Natural killer cell (primary cell): ENCODE results near the gene FTL. TPM values are rescaled to one million over a fixed set of nuclear protein-coding genes. Genes with fewer than 3 reads are reported as not detected.

Source experiments
- ATAC-seq, 3 donors: fragments of 150-1000 bp in 2 of 3; fragments of 200-7000 bp in 1 of 3; cut with Tn5 transposase; 1 replicate in 1 of 3; 2 replicates in 2 of 3; pipeline ENCODE4 v1.10.0; 2021; ENCODE audit warnings: mild to moderate bottlenecking in 2 of 3, moderate library complexity in 2 of 3
- DNase-seq, 2 donors: peaks; one replicate each; pipeline versions ENCODE4 v3.0.0 to v3.0.0-alpha.2; 2013 to 2021; ENCODE audit warnings: mixed read lengths in 1 of 2
- H3K27ac ChIP-seq: one replicate; pipeline ENCODE4 v1.5.1; 2013; ENCODE audit warnings: mild to moderate bottlenecking, low read length
- H3K27me3 ChIP-seq: one replicate; pipeline ENCODE4 v1.6.1; 2013; ENCODE audit warnings: low read length; ENCODE audit not compliant: control insufficient read depth, insufficient read depth
- H3K36me3 ChIP-seq: one replicate; pipeline ENCODE4 v1.6.1; 2013; ENCODE audit warnings: low read length; ENCODE audit not compliant: control insufficient read depth, insufficient read depth
- H3K4me1 ChIP-seq: one replicate; pipeline ENCODE4 v1.6.1; 2013; ENCODE audit warnings: low read length; ENCODE audit not compliant: control insufficient read depth, insufficient read depth
- H3K4me3 ChIP-seq: one replicate; pipeline ENCODE4 v1.5.1; 2013; ENCODE audit warnings: low read length
- H3K9me3 ChIP-seq: one replicate; pipeline ENCODE4 v1.6.1; 2013; ENCODE audit warnings: low read length; ENCODE audit not compliant: control insufficient read depth, insufficient read depth
- H3K27ac Mint-ChIP-seq, 2 donors: one replicate each; pipeline ENCODE4 v1.8.0; 2022; ENCODE audit warnings: mild to moderate bottlenecking in 2 of 2, mixed read lengths in 2 of 2, moderate library complexity in 1 of 2
- H3K27me3 Mint-ChIP-seq, 2 donors: one replicate each; pipeline ENCODE4 v1.8.0; 2022; ENCODE audit warnings: low read depth in 2 of 2, mixed read lengths in 2 of 2
- H3K36me3 Mint-ChIP-seq: one replicate; pipeline ENCODE4 v1.8.0; 2022; ENCODE audit warnings: mixed read lengths
- H3K4me1 Mint-ChIP-seq, 2 donors: one replicate each; pipeline ENCODE4 v1.8.0; 2022; ENCODE audit warnings: mixed read lengths in 2 of 2
- H3K4me3 Mint-ChIP-seq: one replicate; pipeline ENCODE4 v1.8.0; 2022; ENCODE audit warnings: mild to moderate bottlenecking, moderate library complexity, mixed read lengths
- H3K9me3 Mint-ChIP-seq, 2 donors: one replicate each; pipeline ENCODE4 v1.8.0; 2022; ENCODE audit warnings: mixed read lengths in 2 of 2
- CTCF ChIP-seq: fragments of 200-600 bp; IDR thresholded peaks from one replicate; pipeline ENCODE4 v1.8.0; 2022; ENCODE audit warnings: antibody characterized with exemption
- WGBS: methylation state at CpG from one replicate; pipeline ENCODE4 v1.1.7; 2013; ENCODE audit warnings: missing lambda C conversion rate; ENCODE audit not compliant: insufficient coverage; 5-methylcytosine and 5-hydroxymethylcytosine counted together
- intact Hi-C: fragments of 100-400 bp; cut with micrococcal nuclease; formaldehyde crosslinking; loops from one replicate; pipeline ENCODE4 v1.14.2; 2022
- total RNA-seq, 4 donors: library from RNA; stranded (reverse); fragments of 120-200 nt in 1 of 4; gene quantifications; one replicate each; pipeline versions ENCODE4 v1.2.3 to v1.2.4, GENCODE V29; 2013 to 2022

The FTL gene
- total RNA-seq, 3 donors from 2014 or later (not counting 1 experiment from before 2014, with no cell fraction given): 554 to 1,168 (median 1,024) TPM

- intact Hi-C loops: no loop called here
- Histone ChIP-seq H3K4me1 (peaks cover 17% of the 10 kb centered on the region), H3K36me3 (peaks cover 10% of the 10 kb centered on the region), H3K27ac (no peak overlapping the region), H3K27me3 (no peaks in the 10 kb centered on the region), H3K4me3 (no peak overlapping the region), H3K9me3 (no peaks in the 10 kb centered on the region)
- no peaks in the 10 kb centered on the region for H3K9me3 Mint-ChIP-seq
- peaks cover 18 to 32% of the 10 kb centered on the region in 2 donors for H3K4me1 Mint-ChIP-seq
- H3K27me3 Mint-ChIP-seq: no peaks in the 10 kb centered on the region
- TF ChIP-seq CTCF: no peak
- WGBS: over 99% methylated on average over 6 of the region's 7 CpGs
- ATAC-seq: no peak
- H3K4me3 Mint-ChIP-seq: no peak overlapping the region
- DNase-seq: no peak
- H3K27ac Mint-ChIP-seq: peak overlapping the region in 1 of 2 donors; percentile 3
- no peaks in the 10 kb centered on the region for H3K36me3 Mint-ChIP-seq
These were observed 23.2 kb downstream of the FTL start for GRCh38 chr19:48988286-48988685.

GRCh38 chr19:48988860-48989259 is 23.8 kb downstream of the FTL start:
- Mint-ChIP-seq H3K4me3 (no peak overlapping the region), H3K4me1 (peaks cover 22 to 36% of the 10 kb centered on the region in 2 donors), H3K27ac (peak overlapping the region in 1 of 2 donors; percentile 16), H3K36me3 (no peaks in the 10 kb centered on the region), H3K27me3 (no peaks in the 10 kb centered on the region), H3K9me3 (no peaks in the 10 kb centered on the region)
- 96% methylated on average over 9 of the region's 9 CpGs for WGBS
- H3K4me3 ChIP-seq: no peak overlapping the region
- H3K9me3 ChIP-seq: no peaks in the 10 kb centered on the region
- DNase-seq (no peak), ATAC-seq (no peak)
- no peaks in the 10 kb centered on the region for H3K27me3 ChIP-seq
- peaks cover 19% of the 10 kb centered on the region for H3K4me1 ChIP-seq
- TF ChIP-seq CTCF: no peak
- H3K27ac ChIP-seq: no peak overlapping the region
- peaks cover 10% of the 10 kb centered on the region for H3K36me3 ChIP-seq
- intact Hi-C loops: no loop called here

GRCh38 chr19:48989701-48990291 is 24.7 kb downstream of the FTL start:
- TF ChIP-seq CTCF: no peak
- ATAC-seq: no peak
- intact Hi-C loops: loop anchor here (10.0 kb wide), 2 partner anchors 155 to 355 kb away; partner anchors contain the start of gene DBP
- WGBS: 97% methylated on average over 13 of the region's 17 CpGs
- no peak overlapping the region for H3K27ac Mint-ChIP-seq
- peaks cover 28% of the 10 kb centered on the region for H3K4me1 ChIP-seq
- H3K9me3 ChIP-seq: no peaks in the 10 kb centered on the region
- H3K9me3 Mint-ChIP-seq: no peaks in the 10 kb centered on the region
- peaks cover 28 to 44% of the 10 kb centered on the region in 2 donors for H3K4me1 Mint-ChIP-seq
- H3K4me3 ChIP-seq: no peak overlapping the region
- no peaks in the 10 kb centered on the region for H3K27me3 Mint-ChIP-seq
- H3K27ac ChIP-seq: no peak overlapping the region
- H3K36me3 ChIP-seq: peaks cover 10% of the 10 kb centered on the region
- DNase-seq: no peak
- no peak overlapping the region for H3K4me3 Mint-ChIP-seq
- H3K27me3 ChIP-seq: no peaks in the 10 kb centered on the region
- H3K36me3 Mint-ChIP-seq: no peaks in the 10 kb centered on the region

GRCh38 chr19:48990400-48990799 is 25.3 kb downstream of the FTL start:
- H3K9me3 ChIP-seq: no peaks in the 10 kb centered on the region
- WGBS: 98% methylated on average over 4 of the region's 4 CpGs
- no peaks in the 10 kb centered on the region for H3K27me3 ChIP-seq
- no peaks in the 10 kb centered on the region for H3K9me3 Mint-ChIP-seq
- no peak overlapping the region for H3K4me3 ChIP-seq
- peaks cover 28 to 50% of the 10 kb centered on the region in 2 donors for H3K4me1 Mint-ChIP-seq
- DNase-seq (no peak), ATAC-seq (no peak)
- intact Hi-C loops: loop anchor here (10.0 kb wide), 2 partner anchors 154 to 356 kb away; partner anchors contain the start of gene DBP
- H3K4me1 ChIP-seq: peaks cover 31% of the 10 kb centered on the region
- H3K4me3 Mint-ChIP-seq: no peak overlapping the region
- H3K36me3 ChIP-seq: peaks cover 7% of the 10 kb centered on the region
- H3K27ac Mint-ChIP-seq: peak overlapping the region in 1 of 2 donors; percentile 42
- no peak for TF ChIP-seq CTCF
- no peaks in the 10 kb centered on the region for H3K27me3 Mint-ChIP-seq
- no peaks in the 10 kb centered on the region for H3K36me3 Mint-ChIP-seq
- no peak overlapping the region for H3K27ac ChIP-seq
